ENCODE data around the gene LRP1B.

The LRP1B gene

DNA sequence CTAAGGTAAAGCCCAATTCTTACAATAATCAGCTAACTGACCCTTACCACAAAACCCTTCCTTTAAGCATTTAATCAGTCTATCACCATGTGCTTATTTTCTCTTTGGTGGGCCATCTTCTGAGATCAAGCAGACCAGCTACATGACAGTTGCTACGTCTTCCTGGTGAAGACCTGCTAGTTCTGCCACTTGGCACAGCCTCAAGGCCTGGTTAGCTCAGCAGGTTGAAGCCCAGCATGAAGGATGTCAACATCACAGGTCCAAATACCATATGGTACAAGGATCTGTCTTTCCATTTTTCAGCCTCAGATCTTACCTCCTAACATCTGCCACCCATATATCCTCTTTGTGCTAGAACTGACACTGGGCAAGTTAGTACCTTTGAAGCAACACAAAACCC, 636.9 kb downstream of the LRP1B start:
- Histone ChIP-seq H3K36me3 (ENCODE audit: insufficient read depth, low read length) (no peaks in the 10 kb centered on the region), H3F3A (ENCODE audit: low read depth) (no peaks in the 10 kb centered on the region), H3K4me2 (ENCODE audit: low read depth, low read length, poor library complexity, severe bottlenecking) (no peak overlapping the region), H3K9me3 (ENCODE audit: insufficient read depth, low read depth, low read length) (no peaks in the 10 kb centered on the region), H3K9me2 (replicated peaks; ENCODE audit: low read depth, low read length) (no peaks in the 10 kb centered on the region), H3K4me3 (ENCODE audit: low read length, poor library complexity, severe bottlenecking) (no peak overlapping the region), H2AFZ (ENCODE audit: low read length) (no peak overlapping the region), H4K20me1 (ENCODE audit: insufficient read depth, low read length, poor library complexity, severe bottlenecking) (no peaks in the 10 kb centered on the region), H3K4me1 (ENCODE audit: insufficient read depth, low read length, poor library complexity, severe bottlenecking) (no peaks in the 10 kb centered on the region), H3K79me2 (ENCODE audit: insufficient read depth, low read length) (no peaks in the 10 kb centered on the region), H3K9ac (ENCODE audit: low read depth, low read length, poor library complexity, severe bottlenecking) (no peak overlapping the region), H3K27me3 (ENCODE audit: insufficient read depth, low read length, poor library complexity, severe bottlenecking) (no peaks in the 10 kb centered on the region)
- TF ChIP-seq, protein P1, sequence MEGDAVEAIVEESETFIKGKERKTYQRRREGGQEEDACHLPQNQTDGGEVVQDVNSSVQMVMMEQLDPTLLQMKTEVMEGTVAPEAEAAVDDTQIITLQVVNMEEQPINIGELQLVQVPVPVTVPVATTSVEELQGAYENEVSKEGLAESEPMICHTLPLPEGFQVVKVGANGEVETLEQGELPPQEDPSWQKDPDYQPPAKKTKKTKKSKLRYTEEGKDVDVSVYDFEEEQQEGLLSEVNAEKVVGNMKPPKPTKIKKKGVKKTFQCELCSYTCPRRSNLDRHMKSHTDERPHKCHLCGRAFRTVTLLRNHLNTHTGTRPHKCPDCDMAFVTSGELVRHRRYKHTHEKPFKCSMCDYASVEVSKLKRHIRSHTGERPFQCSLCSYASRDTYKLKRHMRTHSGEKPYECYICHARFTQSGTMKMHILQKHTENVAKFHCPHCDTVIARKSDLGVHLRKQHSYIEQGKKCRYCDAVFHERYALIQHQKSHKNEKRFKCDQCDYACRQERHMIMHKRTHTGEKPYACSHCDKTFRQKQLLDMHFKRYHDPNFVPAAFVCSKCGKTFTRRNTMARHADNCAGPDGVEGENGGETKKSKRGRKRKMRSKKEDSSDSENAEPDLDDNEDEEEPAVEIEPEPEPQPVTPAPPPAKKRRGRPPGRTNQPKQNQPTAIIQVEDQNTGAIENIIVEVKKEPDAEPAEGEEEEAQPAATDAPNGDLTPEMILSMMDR (conservative IDR thresholded peaks at IDR 0.05; ENCODE audit: low read length) = no peak
- TF ChIP-seq EZH2phosphoT487 (IDR thresholded peaks at IDR 0.05; ENCODE audit: borderline replicate concordance) = no peak

DNA sequence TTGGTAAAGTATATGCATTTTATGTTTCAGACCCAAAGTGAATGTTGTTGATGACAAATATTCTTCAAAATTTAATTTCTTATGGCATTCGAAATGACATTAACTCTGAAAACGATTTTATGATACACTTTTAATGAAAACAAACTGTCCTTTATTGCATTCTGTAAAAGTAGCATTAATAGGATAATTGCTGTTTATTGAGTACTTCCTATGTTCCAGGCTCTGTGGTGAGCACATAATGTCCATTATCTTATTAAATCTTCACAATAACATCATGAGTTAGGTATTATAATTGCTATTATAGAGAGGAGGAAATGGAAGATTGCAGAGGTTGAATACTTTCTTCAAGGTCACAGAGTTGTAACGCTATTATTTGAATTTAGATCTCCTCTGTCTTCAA, 638.0 kb downstream of the LRP1B start:
- Histone ChIP-seq H2AFZ (ENCODE audit: low read length) (no peak overlapping the region), H3K4me3 (ENCODE audit: low read length, poor library complexity, severe bottlenecking) (no peak overlapping the region), H3K4me2 (ENCODE audit: low read depth, low read length, poor library complexity, severe bottlenecking) (no peak overlapping the region), H3K36me3 (ENCODE audit: insufficient read depth, low read length) (no peaks in the 10 kb centered on the region), H3K4me1 (ENCODE audit: insufficient read depth, low read length, poor library complexity, severe bottlenecking) (no peaks in the 10 kb centered on the region), H3K9ac (ENCODE audit: low read depth, low read length, poor library complexity, severe bottlenecking) (no peak overlapping the region), H3K9me3 (ENCODE audit: insufficient read depth, low read depth, low read length) (no peaks in the 10 kb centered on the region), H3F3A (ENCODE audit: low read depth) (no peaks in the 10 kb centered on the region), H3K9me2 (replicated peaks; ENCODE audit: low read depth, low read length) (no peaks in the 10 kb centered on the region), H3K27me3 (ENCODE audit: insufficient read depth, low read length, poor library complexity, severe bottlenecking) (no peaks in the 10 kb centered on the region), H3K79me2 (ENCODE audit: insufficient read depth, low read length) (no peaks in the 10 kb centered on the region), H4K20me1 (ENCODE audit: insufficient read depth, low read length, poor library complexity, severe bottlenecking) (no peaks in the 10 kb centered on the region)
- TF ChIP-seq EZH2phosphoT487 (IDR thresholded peaks at IDR 0.05; ENCODE audit: borderline replicate concordance) = no peak
- TF ChIP-seq, protein P1 (conservative IDR thresholded peaks at IDR 0.05; ENCODE audit: low read length) = no peak

DNA sequence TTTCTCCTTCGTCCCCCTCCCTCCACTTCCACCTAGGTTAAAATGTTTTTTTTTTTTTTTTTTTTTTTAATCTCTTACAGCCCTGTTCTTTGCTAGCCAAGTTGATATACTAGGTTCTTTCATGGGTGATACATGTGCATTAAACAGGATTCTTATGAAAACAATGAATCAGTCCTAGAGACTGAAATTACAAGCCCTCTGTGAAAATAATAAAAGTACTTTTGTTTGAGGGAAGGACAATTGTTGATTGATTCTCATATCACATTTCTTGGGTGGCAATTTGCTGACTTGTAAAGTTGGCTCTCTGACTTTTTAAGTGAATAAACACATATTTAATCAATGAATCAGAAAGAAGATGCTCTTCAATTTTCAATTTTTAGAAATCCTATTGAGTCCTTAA, 639.9 kb downstream of the LRP1B start:
- Histone ChIP-seq H3K4me1 (ENCODE audit: insufficient read depth, low read length, poor library complexity, severe bottlenecking) (no peaks in the 10 kb centered on the region), H3K36me3 (ENCODE audit: insufficient read depth, low read length) (no peaks in the 10 kb centered on the region), H2AFZ (ENCODE audit: low read length) (no peak overlapping the region), H3K9ac (ENCODE audit: low read depth, low read length, poor library complexity, severe bottlenecking) (no peak overlapping the region), H3K9me2 (replicated peaks; ENCODE audit: low read depth, low read length) (no peaks in the 10 kb centered on the region), H3K9me3 (ENCODE audit: insufficient read depth, low read depth, low read length) (no peaks in the 10 kb centered on the region), H3K4me3 (ENCODE audit: low read length, poor library complexity, severe bottlenecking) (no peak overlapping the region), H3K79me2 (ENCODE audit: insufficient read depth, low read length) (no peaks in the 10 kb centered on the region), H4K20me1 (ENCODE audit: insufficient read depth, low read length, poor library complexity, severe bottlenecking) (no peaks in the 10 kb centered on the region), H3K27me3 (ENCODE audit: insufficient read depth, low read length, poor library complexity, severe bottlenecking) (no peaks in the 10 kb centered on the region), H3K4me2 (ENCODE audit: low read depth, low read length, poor library complexity, severe bottlenecking) (no peak overlapping the region), H3F3A (ENCODE audit: low read depth) (no peaks in the 10 kb centered on the region)
- TF ChIP-seq, protein P1 (conservative IDR thresholded peaks at IDR 0.05; ENCODE audit: low read length) = no peak
- no peak for TF ChIP-seq EZH2phosphoT487 (IDR thresholded peaks at IDR 0.05; ENCODE audit: borderline replicate concordance)
